ENCODE measurements around the gene DCDC2. TPM values are rescaled to one million over a fixed set of nuclear protein-coding genes. Genes with fewer than 3 reads are reported as not detected.
"Not testable (repeated sequence)": the region's sequence is repeated elsewhere in the genome, so short reads cannot be mapped to it uniquely, and the experiment has no call there.

DCDC2 gene
- total RNA-seq, 1 donor: under 0.01 TPM

- DNase-seq (ENCODE audit: low read depth in 2 of 3, low spot score in 2 of 3): no peak
Observed at GRCh38 chr6:24381476-24382219, 23.8 kb upstream of the DCDC2 start.

- DNase-seq (ENCODE audit: low read depth in 2 of 3, low spot score in 2 of 3): no peak
Observed at GRCh38 chr6:24378473-24379097, 20.7 kb upstream of the DCDC2 start.

GRCh38 chr6:24376871-24377270, 19.0 kb upstream of the DCDC2 start:
- DNase-seq (ENCODE audit: low read depth in 2 of 3, low spot score in 2 of 3): no peak

GRCh38 chr6:24374612-24375011, 16.8 kb upstream of the DCDC2 start:
- DNase-seq (ENCODE audit: low read depth in 2 of 3, low spot score in 2 of 3): no peak

- DNase-seq (ENCODE audit: low read depth in 2 of 3, low spot score in 2 of 3): not testable (repeated sequence)
Observed at GRCh38 chr6:24365103-24365633, 7.3 kb upstream of the DCDC2 start.

- DNase-seq (ENCODE audit: low read depth in 2 of 3, low spot score in 2 of 3): not testable (repeated sequence)
Observed at GRCh38 chr6:24362363-24362762, 4.5 kb upstream of the DCDC2 start.

- peak; percentile 53 to 92 (median 90) for DNase-seq (ENCODE audit: low read depth in 2 of 3, low spot score in 2 of 3)
Observed at GRCh38 chr6:24359640-24360454, 2.0 kb upstream of the DCDC2 start.

GRCh38 chr6:24358219-24358821, 461 bp upstream of the DCDC2 start:
- no peak for DNase-seq (ENCODE audit: low read depth in 2 of 3, low spot score in 2 of 3)

- no peak for DNase-seq (ENCODE audit: low read depth in 2 of 3, low spot score in 2 of 3)
Observed at GRCh38 chr6:24356310-24356973, 1.4 kb downstream of the DCDC2 start.

- DNase-seq (ENCODE audit: low read depth in 2 of 3, low spot score in 2 of 3): no peak
Observed at GRCh38 chr6:24355393-24355792, 2.5 kb downstream of the DCDC2 start.

GRCh38 chr6:24353861-24354260, 4.0 kb downstream of the DCDC2 start:
- no peak for DNase-seq (ENCODE audit: low read depth in 2 of 3, low spot score in 2 of 3)

- no peak for DNase-seq (ENCODE audit: low read depth in 2 of 3, low spot score in 2 of 3)
Observed at GRCh38 chr6:24352434-24352833, 5.4 kb downstream of the DCDC2 start.

GRCh38 chr6:24344976-24345375, 12.9 kb downstream of the DCDC2 start:
- no peak for DNase-seq (ENCODE audit: low read depth in 2 of 3, low spot score in 2 of 3)

- DNase-seq (ENCODE audit: low read depth in 2 of 3, low spot score in 2 of 3): no peak
Observed at GRCh38 chr6:24340998-24341938, 16.6 kb downstream of the DCDC2 start.

GRCh38 chr6:24339932-24340331, 17.9 kb downstream of the DCDC2 start:
- DNase-seq (ENCODE audit: low read depth in 2 of 3, low spot score in 2 of 3): no peak

- DNase-seq (ENCODE audit: low read depth in 2 of 3, low spot score in 2 of 3): no peak
Observed at GRCh38 chr6:24334285-24334684, 23.6 kb downstream of the DCDC2 start.

GRCh38 chr6:24332317-24332716, 25.5 kb downstream of the DCDC2 start:
- DNase-seq (ENCODE audit: low read depth in 2 of 3, low spot score in 2 of 3): no peak

- DNase-seq (ENCODE audit: low read depth in 2 of 3, low spot score in 2 of 3): no peak
Observed at GRCh38 chr6:24330137-24330732, 27.6 kb downstream of the DCDC2 start.

- DNase-seq (ENCODE audit: low read depth in 2 of 3, low spot score in 2 of 3): no peak
Observed at GRCh38 chr6:24329451-24329850, 28.4 kb downstream of the DCDC2 start.
